Activated CD4-positive, alpha-beta T cell treated with anti-CD3 and anti-CD28 coated beads, Interleukin-2, amount 50 U/mL, for 48 hours (primary cell): Measurements from ENCODE around the gene CBL.
"Not testable (repeated sequence)": the region's sequence is repeated elsewhere in the genome, so short reads cannot be mapped to it uniquely, and the experiment has no call there.

Experiments used
- DNase-seq, 2 experiments: peaks; one replicate each; pipeline ENCODE4 v3.0.0-alpha.2; 2020

CBL gene

GRCh38 chr11:119205574-119206510, at the start of gene CBL:
Gene CBL, plus strand, starts transcription at chr11:119206339. Its CDS starts 79 bp downstream, at chr11:119206418.
- DNase-seq: peak; percentile 99

GRCh38 chr11:119156496-119156895, 49.6 kb upstream of the CBL start:
- no peak for DNase-seq

- no peak for DNase-seq
These were observed 49.1 kb upstream of the CBL start for GRCh38 chr11:119157063-119157462.

DNA sequence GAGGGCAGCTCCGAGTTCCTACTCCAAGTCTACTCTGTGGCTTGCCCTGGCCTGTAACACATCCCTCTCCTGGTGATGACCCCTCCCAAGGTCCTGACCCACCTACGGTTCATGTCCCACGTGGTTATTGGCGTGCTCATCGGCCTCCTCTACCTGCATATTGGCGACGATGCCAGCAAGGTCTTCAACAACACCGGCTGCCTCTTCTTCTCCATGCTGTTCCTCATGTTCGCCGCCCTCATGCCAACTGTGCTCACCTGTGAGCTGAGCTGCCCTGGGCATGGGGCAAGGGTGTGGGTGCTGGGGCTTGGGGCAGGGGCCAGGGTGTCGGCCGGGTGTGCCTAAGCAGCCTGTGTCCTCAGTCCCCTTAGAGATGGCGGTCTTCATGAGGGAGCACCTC, 47.7 kb upstream of the CBL start:
- no peak for DNase-seq

DNA sequence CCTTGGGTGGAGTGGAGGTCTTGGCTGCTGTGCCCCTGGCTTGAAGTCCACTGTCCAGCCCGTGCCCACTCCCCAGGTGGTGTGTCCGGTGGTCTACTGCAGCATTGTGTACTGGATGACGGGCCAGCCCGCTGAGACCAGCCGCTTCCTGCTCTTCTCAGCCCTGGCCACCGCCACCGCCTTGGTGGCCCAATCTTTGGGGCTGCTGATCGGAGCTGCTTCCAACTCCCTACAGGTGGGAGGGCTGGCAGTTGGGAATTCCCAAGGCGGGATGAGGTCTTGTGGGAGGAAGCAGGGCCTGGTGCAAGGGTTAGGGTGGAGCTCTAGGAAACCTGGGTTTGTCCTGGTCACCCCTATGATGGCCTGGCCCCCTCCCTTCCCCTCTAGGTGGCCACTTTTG, 46.0 kb upstream of the CBL start:
- DNase-seq: no peak

DNA sequence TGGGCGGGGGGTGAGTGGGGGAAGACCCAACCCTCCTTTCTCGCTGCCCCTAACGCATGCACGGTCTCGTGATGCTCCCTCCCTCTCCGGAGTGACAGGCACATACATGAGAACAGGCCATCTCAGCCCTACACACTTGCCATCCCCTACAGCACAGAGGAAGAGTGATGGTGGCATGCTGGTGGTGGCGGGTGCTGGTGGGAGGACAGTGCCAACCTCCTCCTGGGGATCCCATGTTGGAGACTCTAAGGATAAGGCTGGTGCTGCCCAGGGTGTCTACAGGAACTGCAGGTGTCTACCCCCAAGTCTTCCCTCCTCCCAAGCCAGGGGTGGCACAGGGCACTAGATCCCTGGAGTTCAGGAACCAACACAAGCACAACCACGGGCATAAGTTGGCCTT, 44.3 kb upstream of the CBL start:
- no peak for DNase-seq

DNA sequence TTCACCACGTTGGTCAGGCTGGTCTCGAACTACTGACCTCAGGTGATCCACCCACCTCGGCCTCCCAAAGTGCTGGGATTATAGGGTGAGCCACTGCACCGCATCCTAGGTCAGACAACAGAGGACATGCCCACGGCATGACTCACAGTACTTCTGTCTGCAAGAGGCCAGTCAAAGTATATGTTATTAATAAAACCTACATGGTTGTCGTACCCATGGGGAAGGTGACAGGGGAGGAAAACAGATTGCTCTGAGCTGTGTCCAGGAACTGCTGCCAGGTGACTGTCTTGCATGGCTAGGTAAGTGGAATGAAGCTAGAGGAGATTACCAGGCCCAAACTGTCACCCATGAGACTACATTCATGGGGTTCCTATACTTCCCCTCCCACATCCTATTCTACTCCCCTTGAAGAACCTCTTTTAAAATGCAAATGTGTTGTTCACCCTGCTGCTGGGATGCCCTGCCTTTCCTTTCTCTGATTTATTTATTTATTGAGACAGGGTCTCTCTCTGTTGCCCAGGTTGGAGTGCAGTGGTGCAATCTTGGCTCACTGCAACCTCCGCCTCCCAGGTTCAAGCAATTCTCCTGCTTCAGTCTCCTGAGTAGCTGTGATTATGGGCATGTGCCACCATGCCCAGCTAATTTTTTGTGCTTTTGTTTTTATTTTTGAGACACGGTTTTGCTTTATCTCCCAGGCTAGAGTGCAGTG, 39.6 kb upstream of the CBL start:
- no peak for DNase-seq

DNA sequence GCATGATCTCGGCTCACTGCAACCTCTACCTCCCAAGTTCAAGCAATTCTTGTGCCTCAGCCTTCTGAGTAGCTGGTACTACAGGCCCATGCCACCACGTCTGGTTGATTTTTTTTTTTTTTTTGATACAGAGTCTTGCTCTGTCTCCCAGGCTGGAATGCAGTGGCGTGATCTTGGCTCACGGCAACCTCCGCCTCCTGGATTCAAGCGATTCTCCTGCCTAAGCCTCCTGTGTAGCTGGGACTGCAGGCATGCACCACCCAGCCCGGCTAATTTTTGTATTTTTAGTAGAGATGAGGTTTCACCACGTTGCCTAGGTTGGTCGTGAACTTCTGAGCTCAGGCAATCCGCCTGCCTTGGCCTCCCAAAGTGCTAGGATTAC, 39.1 kb upstream of the CBL start:
- not testable (repeated sequence) for DNase-seq

- DNase-seq: no peak
These were observed 38.2 kb upstream of the CBL start for GRCh38 chr11:119167933-119168332.

GRCh38 chr11:119168471-119169281, 37.5 kb upstream of the CBL start, which contains the start of gene NLRX1:
Gene NLRX1, plus strand, starts transcription at chr11:119168725. Its CDS starts 2,679 bp downstream, at chr11:119171404.
- peak; percentile 85 to 89 for DNase-seq

DNA sequence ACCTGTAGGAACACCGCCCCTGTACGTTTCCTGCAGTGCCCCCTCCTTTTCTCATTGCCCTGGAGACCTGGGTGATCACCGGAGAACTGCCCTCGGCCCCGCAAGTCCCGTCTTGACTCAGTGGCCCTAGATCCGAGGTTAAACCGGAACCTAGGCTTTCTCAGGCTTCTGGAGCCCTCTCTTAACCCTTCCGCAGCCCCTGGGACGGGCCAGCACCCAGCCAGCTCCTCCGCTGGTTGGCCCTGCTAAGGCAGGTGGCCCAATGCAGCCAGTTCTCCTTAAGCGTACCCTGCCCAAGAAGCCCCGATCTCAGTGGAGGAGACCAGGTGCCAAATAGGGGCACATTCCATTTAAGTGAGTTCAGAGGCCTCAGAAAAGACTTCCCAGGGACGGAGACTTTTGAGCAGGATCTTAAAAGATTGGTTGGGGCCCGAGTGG, 36.8 kb upstream of the CBL start:
- DNase-seq: peak; percentile 52 to 60

- no peak for DNase-seq
These were observed 33.6 kb upstream of the CBL start for GRCh38 chr11:119172513-119172912.

DNA sequence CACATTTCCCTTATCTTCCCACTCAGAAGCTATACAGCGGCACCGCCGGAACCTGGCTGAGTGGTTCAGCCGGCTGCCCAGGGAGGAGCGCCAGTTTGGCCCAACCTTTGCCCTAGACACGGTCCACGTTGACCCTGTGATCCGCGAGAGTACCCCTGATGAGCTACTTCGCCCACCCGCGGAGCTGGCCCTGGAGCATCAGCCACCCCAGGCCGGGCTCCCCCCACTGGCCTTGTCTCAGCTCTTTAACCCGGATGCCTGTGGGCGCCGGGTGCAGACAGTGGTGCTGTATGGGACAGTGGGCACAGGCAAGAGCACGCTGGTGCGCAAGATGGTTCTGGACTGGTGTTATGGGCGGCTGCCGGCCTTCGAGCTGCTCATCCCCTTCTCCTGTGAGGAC, 32.7 kb upstream of the CBL start:
- DNase-seq: no peak

DNA sequence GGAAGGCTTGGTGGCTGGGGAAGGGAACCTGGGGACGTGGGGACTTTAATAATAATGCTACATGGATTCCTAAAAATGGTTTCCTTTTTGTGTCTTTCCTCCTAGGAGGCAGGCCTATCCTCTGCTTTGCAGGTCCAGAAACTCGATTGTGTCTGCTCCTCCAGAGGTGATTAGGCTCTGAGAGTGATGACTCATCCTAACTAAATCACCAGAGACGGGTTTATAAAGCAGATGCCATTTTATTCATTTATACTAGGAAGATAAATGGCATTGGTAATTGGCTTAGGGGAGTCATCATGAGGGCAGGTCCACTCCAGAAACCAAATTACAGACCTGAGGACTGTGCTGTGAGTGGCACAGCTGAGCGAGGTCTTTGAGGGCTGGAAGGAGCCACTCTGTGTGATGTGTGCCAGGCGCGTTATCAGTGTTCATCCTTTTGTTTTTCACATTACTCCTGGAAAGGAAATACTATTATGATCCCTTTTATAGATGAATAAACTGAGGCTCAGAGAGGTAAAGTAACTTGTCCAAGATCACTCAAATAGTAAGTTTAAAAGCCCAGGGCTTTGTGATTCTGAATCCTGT, 30.6 kb upstream of the CBL start:
- DNase-seq: no peak

DNA sequence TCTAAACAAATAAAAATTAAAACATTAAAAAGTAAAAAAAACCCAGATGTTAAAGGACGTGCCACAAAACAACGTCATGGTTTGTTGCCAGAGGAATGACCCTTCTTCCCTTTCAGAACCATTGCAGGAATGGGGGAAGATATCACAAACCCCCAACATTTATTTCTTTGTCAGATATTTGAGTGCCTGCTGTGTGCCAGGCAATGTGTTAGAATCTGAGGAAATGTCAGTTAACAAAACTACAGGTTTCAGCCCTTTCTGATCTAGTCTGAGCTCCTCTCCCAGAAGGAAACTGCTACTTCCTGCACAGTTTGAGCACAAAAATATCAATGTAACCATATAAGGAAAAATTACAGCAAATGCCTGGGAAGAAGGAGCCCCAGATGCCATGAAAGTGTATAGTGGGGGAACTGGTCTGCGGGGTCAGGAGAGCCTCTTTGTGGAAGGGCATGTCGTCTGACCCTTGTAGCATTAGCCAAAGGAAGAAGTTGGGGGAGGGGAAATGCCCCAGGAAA, 27.9 kb upstream of the CBL start:
- no peak for DNase-seq

- DNase-seq: no peak
These were observed 26.8 kb upstream of the CBL start for GRCh38 chr11:119179342-119179741.

GRCh38 chr11:119179983-119180382, 26.2 kb upstream of the CBL start:
- no peak for DNase-seq

- DNase-seq: no peak
These were observed 25.1 kb upstream of the CBL start for GRCh38 chr11:119180729-119181676.

DNA sequence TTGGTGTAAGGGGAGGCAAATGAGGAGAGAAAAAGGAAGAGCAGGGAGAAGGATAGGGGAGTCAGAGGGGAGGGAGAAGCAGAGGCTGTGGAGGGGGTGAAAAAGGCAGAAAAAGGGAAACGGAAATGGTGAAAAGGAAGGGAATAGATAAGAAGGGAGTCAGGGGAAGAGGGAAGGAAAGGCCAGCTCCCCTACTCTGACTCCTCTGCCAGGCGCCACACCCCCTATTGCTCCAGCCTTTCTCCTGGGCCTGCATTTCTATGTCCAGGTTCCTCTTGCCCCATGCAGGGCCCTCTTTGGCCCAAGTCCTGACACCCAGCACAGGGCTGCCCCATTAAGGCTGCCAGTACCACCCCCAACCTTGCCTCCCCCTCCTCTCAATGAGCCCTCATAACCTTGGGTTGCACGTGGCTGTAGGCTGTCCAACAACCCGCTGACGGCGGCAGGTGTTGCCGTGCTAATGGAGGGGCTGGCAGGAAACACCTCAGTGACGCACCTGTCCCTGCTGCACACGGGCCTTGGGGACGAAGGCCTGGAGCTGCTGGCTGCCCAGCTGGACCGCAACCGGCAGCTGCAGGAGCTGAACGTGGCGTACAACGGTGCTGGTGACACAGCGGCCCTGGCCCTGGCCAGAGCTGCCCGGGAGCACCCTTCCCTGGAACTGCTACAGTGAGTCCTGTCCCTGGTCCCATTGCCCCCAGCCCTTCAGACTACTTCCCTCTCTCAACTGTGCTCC, 24.3 kb upstream of the CBL start:
- no peak for DNase-seq

DNA sequence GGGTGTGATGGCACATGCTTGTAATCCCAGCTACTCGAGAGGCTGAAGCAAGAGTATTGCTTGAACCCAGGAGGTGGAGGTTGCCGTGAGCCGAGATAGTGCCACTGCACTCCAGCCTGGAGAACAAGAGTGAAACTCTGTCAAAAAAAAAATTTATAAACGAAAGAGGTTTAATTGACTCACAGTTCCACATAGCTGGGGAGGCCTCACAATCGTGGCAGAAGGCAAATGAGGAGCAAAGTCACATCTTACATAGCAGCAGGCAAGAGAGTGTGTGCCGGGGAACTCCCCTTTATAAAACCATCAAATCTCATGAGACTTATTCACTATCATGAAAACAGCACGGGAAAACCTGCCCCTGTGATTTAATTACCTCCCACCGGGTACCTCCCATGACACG, 21.7 kb upstream of the CBL start:
- DNase-seq: peak in 1 of 2 experiments; percentile 10
